VCaP (cell line): ENCODE data around the gene RAD51B.

ENCODE experiments used
- H3K27ac ChIP-seq: fragments of 450-650 bp; 2 replicates; pipeline ENCODE4 v1.5.1; 2017
- CTCF ChIP-seq: fragments of 450-650 bp; conservative IDR thresholded peaks from 2 replicates; pipeline ENCODE4 v1.5.1; 2017; ENCODE audit warnings: mild to moderate bottlenecking, moderate library complexity

RAD51B gene

GRCh38 chr14:68291820-68292219 is 472.2 kb downstream of the RAD51B start:
- no peak for TF ChIP-seq CTCF
- H3K27ac ChIP-seq: no peak overlapping the region

DNA sequence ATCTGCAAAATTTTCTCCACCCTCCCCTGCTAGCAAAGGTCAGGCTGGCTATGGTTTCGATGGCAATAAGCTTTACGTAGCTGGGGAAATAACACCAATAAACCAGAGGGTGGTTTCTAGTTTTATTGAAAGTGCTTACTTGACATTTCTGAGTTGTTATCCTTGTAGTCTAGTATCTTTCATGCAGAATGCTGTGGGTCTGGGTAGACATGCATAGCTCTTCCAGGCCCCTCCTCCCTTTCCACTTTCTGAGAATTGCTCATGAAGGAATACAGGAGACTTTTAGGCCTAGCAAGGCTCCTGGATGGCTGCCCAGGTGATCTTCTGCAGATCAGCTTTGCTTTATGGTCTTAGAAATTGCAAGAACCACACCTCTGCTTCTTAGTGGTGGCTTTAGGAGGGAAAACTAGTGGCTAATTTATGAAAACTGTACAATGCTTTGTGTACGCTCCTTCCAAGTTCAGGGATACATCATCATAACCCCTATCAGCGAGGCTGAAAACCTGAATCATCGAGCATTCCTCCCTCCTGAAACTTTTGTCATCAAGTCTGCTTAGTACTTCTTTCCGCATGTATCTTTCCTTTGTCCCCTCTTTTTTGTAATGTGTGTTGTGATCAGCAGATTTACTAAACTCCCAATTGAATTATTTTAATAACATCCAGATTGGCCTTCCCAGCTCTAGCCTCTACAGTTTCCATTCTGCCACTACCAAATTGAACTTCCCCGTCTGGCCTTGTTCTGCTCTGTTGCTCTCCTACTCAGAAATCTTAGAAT is 473.0 kb downstream of the RAD51B start:
- H3K27ac ChIP-seq: no peak overlapping the region
- TF ChIP-seq CTCF: no peak

DNA sequence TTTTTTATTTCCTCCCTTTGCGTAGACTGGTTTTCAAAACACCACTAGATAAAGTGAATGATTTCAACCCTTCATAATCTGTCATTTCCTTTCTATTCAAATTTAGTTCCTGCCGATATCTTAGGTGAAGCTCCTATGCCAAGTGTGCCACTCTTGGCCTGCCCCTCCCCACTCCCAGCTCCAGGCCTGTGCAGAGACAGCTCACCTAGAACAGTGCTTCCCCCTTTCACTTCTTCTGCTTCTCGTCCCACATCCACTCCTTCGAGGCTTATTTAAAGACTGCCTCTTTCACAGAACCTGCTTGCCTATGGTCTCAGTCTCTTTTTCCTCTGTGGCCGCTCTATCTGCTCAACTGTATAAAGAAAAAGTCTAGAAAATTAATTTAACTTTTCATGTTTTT is 473.8 kb downstream of the RAD51B start:
- no peak overlapping the region for H3K27ac ChIP-seq

GRCh38 chr14:68295316-68295816 is 475.8 kb downstream of the RAD51B start:
- TF ChIP-seq CTCF: no peak
- no peak overlapping the region for H3K27ac ChIP-seq

More for the DNA sequence above, 473.8 kb downstream of the RAD51B start:
- no peak for TF ChIP-seq CTCF

- no peak overlapping the region for H3K27ac ChIP-seq
- TF ChIP-seq CTCF: no peak
Observed at GRCh38 chr14:68297039-68297438, 477.5 kb downstream of the RAD51B start.

DNA sequence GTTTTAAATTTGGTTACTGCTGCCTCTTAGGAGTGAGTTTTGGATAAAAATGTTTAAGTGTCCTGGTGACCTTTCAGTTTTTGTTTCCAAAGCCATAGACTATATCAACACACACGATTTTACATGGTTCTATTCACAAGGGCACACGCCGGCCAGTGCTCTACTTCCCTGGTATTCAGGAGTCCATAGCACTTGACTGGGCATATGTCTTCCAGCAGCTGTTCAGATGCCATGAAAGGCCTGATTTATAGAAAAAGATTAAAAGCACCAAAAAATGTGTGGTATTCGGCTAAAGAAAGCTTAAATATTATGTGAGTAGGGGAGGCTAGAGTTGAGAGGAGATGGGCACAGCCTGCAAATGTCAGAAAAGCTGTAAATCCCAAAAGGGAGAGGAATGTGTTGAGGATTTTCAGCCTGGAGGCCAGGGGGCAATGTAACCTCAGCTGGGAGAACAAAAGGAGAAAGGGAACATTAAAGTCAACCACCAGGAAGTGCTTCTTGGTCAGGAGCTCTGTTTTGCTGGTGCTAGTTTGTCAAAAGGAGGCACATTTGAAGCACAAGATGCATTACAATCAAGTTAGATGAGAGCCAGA is 478.4 kb downstream of the RAD51B start:
- H3K27ac ChIP-seq: no peak overlapping the region
- no peak; the same call in 1 of the 2 replicates for TF ChIP-seq CTCF

DNA sequence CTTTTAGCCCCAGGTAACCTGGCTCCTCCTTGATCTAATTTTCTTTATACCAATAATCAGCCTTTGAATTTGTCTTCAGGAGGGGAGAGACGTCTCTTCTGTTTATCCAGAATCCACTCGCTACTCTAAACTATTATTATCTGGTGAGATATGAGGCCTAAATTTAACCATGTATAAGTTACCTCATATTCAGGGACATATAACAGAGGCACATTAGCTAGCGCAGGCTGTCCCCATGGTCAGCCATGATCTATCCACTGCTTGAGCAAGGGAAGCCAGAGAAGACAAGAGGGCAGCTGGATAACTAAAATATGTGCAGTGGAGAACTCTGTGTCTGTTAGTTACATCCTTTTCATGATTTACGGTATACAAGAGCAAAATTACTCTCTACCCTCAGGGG is 481.0 kb downstream of the RAD51B start:
- TF ChIP-seq CTCF: no peak
- no peak overlapping the region for H3K27ac ChIP-seq
